ENCODE results near the gene CHGA. TPM values are rescaled to one million over a fixed set of nuclear protein-coding genes. Genes with fewer than 3 reads are reported as not detected.

CHGA gene
- total RNA-seq, 1 donor from 2014 or later: not detected

DNA sequence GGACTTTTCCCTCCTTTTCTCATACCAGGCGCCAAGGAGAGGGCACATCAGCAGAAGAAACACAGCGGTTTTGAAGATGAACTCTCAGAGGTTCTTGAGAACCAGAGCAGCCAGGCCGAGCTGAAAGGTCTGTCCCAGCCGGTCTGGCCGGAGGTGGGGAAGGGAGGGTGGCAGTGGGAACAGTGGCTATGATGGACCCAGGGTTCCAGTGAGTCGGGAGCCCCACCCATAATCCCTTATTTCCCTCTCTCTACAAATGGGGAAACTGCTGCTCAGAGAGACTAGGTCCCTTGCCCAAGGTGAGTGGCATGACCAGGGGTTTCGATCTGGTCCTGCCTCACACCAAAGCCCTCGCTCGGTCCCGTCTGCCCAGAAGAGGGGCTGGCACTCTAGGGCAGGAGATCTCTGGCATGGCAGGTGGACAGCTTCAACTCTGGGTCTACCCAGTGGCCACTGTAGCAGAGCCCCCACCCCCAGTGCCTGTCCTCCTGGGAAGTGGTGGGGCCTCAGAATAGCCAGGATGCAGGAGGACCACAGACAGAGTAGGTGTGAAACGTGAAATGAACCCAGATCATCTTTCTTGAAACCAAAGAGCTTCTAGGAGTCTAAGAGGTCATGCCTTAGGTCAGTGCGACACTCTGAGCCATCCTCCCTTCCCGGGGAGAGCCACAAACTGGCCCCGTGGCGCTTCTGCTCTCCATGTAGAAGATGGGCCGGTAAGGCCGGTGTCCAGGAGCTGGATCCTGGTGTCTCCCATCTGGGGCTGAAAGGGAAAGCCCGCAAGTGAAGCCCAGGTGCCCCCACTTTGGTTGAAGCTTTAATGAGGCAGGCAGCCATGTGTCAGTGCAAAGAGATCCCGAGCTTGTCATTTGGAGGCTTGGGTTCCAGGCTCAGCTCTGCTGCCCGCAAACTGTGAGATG, 7.0 kb downstream of the CHGA start:
- no peak for DNase-seq (ENCODE audit: low read depth, low spot score)

DNA sequence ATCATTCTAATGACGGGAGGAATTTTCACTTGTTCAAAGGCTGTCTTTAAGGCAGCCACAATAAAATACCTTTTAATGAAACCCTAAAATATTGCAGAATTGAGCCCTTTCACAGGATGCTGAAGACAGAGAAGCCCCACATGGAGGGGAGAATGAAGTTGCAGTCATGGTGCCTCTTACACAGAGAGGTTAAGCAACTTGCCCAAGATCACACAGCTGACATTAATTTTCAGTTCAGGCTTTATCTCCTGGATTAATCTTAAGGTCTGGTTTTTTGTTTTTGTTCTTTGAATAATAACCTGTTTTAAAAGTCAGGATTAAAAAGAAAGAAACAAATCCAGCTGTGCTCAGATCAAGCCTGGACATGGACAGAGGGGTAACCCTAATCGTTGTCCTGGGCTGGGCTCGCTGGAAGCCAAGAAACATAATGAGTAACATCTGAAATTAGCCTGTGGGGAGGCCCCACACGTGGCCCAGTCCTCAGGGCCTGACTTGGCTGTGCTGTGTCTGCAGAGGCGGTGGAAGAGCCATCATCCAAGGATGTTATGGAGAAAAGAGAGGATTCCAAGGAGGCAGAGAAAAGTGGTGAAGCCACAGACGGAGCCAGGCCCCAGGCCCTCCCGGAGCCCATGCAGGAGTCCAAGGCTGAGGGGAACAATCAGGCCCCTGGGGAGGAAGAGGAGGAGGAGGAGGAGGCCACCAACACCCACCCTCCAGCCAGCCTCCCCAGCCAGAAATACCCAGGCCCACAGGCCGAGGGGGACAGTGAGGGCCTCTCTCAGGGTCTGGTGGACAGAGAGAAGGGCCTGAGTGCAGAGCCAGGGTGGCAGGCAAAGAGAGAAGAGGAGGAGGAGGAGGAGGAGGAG, 8.0 kb downstream of the CHGA start:
- no peak for DNase-seq (ENCODE audit: low read depth, low spot score)

GRCh38 chr14:92931681-92932447, 8.9 kb downstream of the CHGA start:
- no peak for DNase-seq (ENCODE audit: low read depth, low spot score)

GRCh38 chr14:92932448-92933395, 9.8 kb downstream of the CHGA start:
- DNase-seq (ENCODE audit: low read depth, low spot score): no peak

DNA sequence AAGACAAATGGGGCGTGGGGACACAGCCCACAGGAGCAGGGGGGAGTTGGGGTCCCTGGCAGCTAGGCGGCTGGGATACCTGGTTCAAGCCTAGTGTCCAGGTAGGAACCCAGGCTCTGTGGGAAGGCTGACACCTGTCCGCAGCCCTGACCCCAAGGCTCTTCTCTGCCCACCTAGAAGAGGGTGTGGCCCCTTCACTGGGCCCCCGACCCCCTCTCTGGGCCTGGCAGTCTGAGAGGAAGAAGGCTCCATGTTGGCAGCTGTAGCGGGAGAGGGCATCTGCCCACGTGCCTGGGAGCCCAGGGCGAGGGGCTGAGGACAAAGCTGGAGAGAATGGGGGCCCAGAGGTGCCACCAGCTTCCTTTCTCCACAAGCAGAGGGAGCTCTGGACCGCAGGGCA, 10.5 kb downstream of the CHGA start:
- DNase-seq (ENCODE audit: low read depth, low spot score): no peak

- no peak for DNase-seq (ENCODE audit: low read depth, low spot score)
These were observed 11.5 kb downstream of the CHGA start for GRCh38 chr14:92934196-92935085.

DNA sequence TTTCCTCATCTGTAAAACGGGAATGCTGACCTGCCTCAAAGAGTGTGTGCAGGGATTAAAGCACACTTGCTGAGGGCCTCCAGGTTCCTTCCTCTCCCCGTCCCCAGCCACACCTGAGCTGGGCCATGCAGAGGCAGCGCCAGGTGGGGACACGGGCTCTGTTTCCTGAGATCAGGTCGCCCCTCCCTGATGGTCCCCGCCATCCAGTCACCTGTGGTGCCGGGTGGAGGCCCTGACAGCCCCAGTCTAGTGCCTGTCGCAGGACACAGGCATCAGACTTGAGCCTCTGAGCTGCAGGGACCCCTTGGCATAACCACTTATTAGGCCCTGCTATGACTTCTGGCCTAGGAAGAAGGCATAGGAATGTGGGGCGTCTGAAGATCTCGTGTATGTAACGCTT, 12.5 kb downstream of the CHGA start:
- no peak for DNase-seq (ENCODE audit: low read depth, low spot score)

GRCh38 chr14:92936085-92936484, 13.1 kb downstream of the CHGA start:
- DNase-seq (ENCODE audit: low read depth, low spot score): no peak

- no peak for DNase-seq (ENCODE audit: low read depth, low spot score)
These were observed 14.3 kb downstream of the CHGA start for GRCh38 chr14:92937051-92937937.

DNA sequence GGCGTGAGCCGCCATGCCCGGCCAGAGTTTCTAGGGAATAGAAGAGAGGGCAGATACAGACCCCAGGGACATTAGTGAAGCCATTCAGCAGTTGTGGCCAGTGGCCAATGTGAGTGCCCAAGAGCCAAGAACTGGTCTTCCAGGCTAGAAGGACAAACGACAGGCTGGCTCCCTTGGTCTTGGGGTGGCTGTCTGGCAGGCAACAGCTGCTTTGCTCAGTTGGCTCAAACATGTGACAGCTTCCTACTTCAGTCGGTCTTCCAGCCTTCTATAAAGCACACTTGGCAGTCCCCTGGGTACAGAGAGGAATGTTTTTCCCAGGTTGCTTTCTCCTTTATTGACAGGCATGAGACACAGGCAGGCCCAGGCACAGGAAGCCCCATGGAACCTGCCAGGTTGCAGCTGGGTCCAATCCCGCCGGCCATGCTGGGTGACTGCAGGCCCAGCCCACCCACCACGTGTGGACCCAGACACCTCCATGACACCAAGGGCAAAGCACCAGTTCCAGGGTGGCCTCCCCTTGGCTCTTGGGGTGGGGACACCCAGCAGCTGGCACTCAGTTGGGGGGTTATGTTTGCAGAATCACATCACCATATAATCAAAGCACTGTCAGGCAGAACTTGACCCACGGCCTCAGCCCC, 15.4 kb downstream of the CHGA start:
- DNase-seq (ENCODE audit: low read depth, low spot score): no peak

GRCh38 chr14:92938890-92939671, 16.1 kb downstream of the CHGA start:
- no peak for DNase-seq (ENCODE audit: low read depth, low spot score)

GRCh38 chr14:92939699-92940098, 16.7 kb downstream of the CHGA start:
- no peak for DNase-seq (ENCODE audit: low read depth, low spot score)

- no peak for DNase-seq (ENCODE audit: low read depth, low spot score)
These were observed 17.6 kb downstream of the CHGA start for GRCh38 chr14:92940543-92940942.

DNA sequence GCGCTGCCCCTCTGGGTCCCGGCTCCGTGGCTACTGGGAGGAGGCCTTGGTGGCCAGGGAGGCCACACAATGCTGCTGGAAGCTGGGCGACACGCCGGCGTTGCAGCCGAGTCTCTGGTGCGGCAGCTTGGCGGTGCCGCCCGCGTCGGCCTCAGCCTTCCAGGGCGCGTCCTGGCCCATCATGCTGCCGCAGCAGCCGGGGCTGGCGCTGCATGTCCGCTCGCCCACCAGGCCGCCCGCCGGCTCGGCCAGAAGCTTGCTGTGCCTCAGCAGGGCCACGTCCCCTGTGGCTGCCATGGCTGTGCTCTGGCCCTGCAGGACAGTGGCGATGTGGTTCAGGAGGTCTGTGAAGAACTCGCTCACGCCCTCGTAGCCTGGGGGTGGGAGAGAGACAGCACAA, 18.6 kb downstream of the CHGA start:
- no peak for DNase-seq (ENCODE audit: low read depth, low spot score)

- no peak for DNase-seq (ENCODE audit: low read depth, low spot score)
These were observed 19.2 kb downstream of the CHGA start for GRCh38 chr14:92942136-92942535.

DNA sequence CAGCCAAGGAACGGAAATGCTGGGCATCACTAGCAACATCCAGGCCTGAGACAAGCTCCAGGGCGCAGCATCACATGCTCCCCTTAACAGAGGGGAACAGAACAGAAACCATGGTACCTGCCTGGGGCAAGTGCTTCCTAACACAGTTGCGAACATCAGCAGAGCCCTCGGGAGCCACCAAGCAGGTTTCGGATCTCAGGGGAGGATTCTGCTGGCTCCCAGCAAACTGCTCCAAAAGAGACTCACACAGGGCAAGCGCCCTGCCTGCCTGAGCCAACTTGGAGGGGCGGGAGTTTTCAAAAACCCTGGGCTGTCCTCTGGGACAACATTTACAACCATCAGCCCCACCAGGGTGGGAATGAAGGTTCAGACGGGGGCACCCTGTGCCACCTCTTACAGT, 19.6 kb downstream of the CHGA start:
- no peak for DNase-seq (ENCODE audit: low read depth, low spot score)
